ENCODE data around the gene BLOC1S4. TPM values are rescaled to one million over a fixed set of nuclear protein-coding genes. Genes with fewer than 3 reads are reported as not detected.

The BLOC1S4 gene
- total and polyA plus RNA-seq, 7 donors, result 9.1 to 19.7 (median 13.2) TPM

DNA sequence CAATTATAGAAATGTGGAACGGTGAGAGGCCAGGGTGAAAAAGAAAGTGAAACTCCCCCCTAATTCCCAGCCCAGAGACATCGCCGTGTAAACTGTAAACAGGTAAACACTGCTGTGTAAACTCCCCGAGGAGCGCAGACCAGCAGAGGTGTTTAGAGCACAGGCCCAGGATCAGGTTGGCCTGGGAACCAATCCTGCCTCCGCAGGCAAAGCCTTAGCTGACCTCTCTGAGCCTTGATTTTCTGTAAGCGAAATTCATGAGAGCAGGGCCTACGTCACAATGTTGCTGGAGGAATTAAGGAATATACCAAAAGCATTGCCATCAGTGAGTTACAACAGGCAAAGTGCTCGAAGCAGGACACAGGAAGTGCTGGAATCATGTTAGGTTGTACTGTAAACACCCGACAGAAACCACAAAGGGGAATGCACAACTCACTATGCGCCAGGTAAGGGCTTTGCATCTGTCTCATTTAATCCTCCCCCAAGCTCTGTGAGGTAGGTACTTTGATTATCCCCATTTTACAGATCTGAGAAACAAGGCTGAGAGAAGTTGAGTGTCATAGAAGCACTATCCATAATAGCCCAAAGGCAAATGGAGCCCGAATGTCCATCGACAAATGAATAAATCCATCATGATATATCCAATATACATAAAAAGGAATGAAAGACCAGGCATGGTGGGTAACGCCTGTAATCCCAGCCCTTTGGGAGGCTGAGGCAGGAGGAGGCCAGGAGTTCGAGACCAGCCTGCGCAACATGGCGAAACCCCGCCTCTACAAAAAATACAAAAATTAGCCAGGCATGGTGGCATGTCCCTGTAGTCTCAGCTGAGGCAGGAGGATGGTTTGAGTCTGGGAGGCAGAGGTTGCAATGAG, 35.9 kb downstream of the BLOC1S4 start:
- Histone ChIP-seq H3K27ac (no peak overlapping the region), H3K9me3 (no peaks in the 10 kb centered on the region), H3K27me3 (no peaks in the 10 kb centered on the region), H3K4me1 (peaks cover 0 to 9% (median 3%) of the 10 kb centered on the region in 4 donors), H3K4me3 (no peak overlapping the region), H3K36me3 (no peaks in the 10 kb centered on the region)
- 62 to 69% methylated on average over 18 of the region's 18 CpGs for WGBS, 2 donors
- intact Hi-C loops (cut with DNase I), result no loop called here
- no peak for TF ChIP-seq POLR2A (IDR thresholded peaks at IDR 0.05)
- TF ChIP-seq POLR2AphosphoS5 (IDR thresholded peaks at IDR 0.05), result no peak
- no peak for TF ChIP-seq EP300 (IDR thresholded peaks at IDR 0.05)
- TF ChIP-seq, protein P1, sequence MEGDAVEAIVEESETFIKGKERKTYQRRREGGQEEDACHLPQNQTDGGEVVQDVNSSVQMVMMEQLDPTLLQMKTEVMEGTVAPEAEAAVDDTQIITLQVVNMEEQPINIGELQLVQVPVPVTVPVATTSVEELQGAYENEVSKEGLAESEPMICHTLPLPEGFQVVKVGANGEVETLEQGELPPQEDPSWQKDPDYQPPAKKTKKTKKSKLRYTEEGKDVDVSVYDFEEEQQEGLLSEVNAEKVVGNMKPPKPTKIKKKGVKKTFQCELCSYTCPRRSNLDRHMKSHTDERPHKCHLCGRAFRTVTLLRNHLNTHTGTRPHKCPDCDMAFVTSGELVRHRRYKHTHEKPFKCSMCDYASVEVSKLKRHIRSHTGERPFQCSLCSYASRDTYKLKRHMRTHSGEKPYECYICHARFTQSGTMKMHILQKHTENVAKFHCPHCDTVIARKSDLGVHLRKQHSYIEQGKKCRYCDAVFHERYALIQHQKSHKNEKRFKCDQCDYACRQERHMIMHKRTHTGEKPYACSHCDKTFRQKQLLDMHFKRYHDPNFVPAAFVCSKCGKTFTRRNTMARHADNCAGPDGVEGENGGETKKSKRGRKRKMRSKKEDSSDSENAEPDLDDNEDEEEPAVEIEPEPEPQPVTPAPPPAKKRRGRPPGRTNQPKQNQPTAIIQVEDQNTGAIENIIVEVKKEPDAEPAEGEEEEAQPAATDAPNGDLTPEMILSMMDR (IDR thresholded peaks at IDR 0.05), result no peak
- no peak for DNase-seq

DNA sequence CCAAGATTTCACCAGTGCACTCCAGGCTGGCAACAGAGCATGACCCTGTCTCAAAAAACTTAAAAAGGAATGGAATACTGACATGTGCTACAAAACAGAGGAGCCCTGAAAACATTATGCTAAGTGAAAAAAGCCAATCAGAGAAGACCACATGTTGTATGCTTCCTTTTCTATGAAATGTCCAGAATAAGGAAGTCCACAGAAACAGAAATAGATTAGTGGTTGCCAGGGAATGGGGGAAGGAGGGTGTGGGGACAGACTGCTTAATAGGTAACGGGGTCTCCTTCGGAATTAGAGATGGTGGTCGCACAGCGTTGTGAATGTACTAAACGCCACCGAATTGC, 36.5 kb downstream of the BLOC1S4 start:
- Histone ChIP-seq H3K9me3 (no peaks in the 10 kb centered on the region), H3K27me3 (no peaks in the 10 kb centered on the region), H3K27ac (no peak overlapping the region), H3K4me1 (peaks cover 0 to 6% (median 2%) of the 10 kb centered on the region in 4 donors), H3K36me3 (no peaks in the 10 kb centered on the region), H3K4me3 (no peak overlapping the region)
- TF ChIP-seq POLR2A (IDR thresholded peaks at IDR 0.05) (no peak), POLR2AphosphoS5 (IDR thresholded peaks at IDR 0.05) (no peak), EP300 (IDR thresholded peaks at IDR 0.05) (no peak)
- TF ChIP-seq, protein P1 (IDR thresholded peaks at IDR 0.05), result no peak
- intact Hi-C loops (cut with DNase I), result no loop called here
- DNase-seq, result no peak
- WGBS, 2 donors, result 45 to 87% methylated on average over 6 of the region's 6 CpGs

DNA sequence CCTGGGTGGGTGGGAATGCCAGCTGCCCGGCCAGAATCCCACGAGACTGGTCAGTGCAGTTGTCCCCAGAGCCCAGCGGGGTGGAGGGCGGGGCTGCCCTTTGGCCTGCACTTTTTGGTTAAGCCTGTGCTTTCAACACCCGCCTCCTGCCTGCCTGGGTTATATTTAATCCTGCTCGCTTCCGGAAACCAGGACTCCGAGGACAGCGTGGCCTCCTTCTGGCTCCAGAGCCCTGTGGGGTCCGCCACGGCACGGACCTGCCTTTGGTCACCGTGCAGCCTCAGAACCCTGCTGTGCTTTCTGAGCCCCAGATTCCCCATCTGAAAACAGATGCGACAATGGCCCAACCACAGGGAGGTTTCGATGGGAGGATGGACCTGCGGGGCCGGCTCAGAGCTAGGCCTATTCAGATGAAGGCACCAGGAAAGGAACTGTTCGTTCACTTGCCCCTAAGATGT, 37.2 kb downstream of the BLOC1S4 start:
- no peak for DNase-seq

DNA sequence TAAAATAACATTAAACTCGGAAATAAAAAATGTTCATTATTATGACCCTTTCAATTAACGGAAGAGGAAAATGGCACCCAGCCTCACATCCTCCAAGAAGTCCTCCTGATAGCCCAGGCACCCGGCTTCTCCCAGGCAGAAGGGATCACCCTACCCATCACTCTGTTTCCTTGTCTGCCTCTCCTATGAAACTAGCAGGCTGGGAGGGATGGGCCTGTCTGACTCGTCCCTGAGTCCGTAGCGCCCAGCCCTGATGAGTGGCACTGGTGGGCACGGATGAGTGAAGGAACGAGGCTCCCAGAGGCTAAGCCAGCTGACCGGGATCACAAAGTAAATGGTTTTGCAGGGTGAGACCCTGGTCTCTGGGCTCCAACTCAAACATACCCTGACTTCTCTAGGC, 37.9 kb downstream of the BLOC1S4 start:
- Histone ChIP-seq H3K4me1 (no peaks in the 10 kb centered on the region), H3K36me3 (no peaks in the 10 kb centered on the region), H3K27me3 (no peaks in the 10 kb centered on the region), H3K4me3 (no peak overlapping the region), H3K9me3 (no peaks in the 10 kb centered on the region), H3K27ac (no peak overlapping the region)
- no peak for DNase-seq
- TF ChIP-seq POLR2A (IDR thresholded peaks at IDR 0.05) (no peak), EP300 (IDR thresholded peaks at IDR 0.05) (no peak), POLR2AphosphoS5 (IDR thresholded peaks at IDR 0.05) (no peak)
- TF ChIP-seq, protein P1 (IDR thresholded peaks at IDR 0.05), result no peak
- WGBS, 2 donors, result 94 to 96% methylated on average over 9 of the region's 9 CpGs
- intact Hi-C loops (cut with DNase I), result no loop called here

More for the DNA sequence above, 37.2 kb downstream of the BLOC1S4 start:
- Histone ChIP-seq H3K4me1 (peaks cover 0 to under 1% (median 0%) of the 10 kb centered on the region in 4 donors), H3K36me3 (no peaks in the 10 kb centered on the region), H3K27ac (no peak overlapping the region), H3K4me3 (no peak overlapping the region), H3K27me3 (no peaks in the 10 kb centered on the region), H3K9me3 (no peaks in the 10 kb centered on the region)
- intact Hi-C loops (cut with DNase I), result no loop called here
- TF ChIP-seq POLR2A (IDR thresholded peaks at IDR 0.05), result no peak
- TF ChIP-seq, protein P1 (IDR thresholded peaks at IDR 0.05), result no peak
- no peak for TF ChIP-seq EP300 (IDR thresholded peaks at IDR 0.05)
- WGBS, 2 donors, result 40 to 77% methylated on average over 18 of the region's 18 CpGs
